Endodermal cell (in vitro differentiated cells): Measurements from ENCODE around the gene MAP3K9. TPM values are rescaled to one million over a fixed set of nuclear protein-coding genes. Genes with fewer than 3 reads are reported as not detected.

ENCODE experiments used
- DNase-seq: peaks from one replicate; pipeline ENCODE4 v3.0.0-alpha.2; 2017
- H3K27ac ChIP-seq: 2 replicates; pipeline ENCODE4 v1.5.1; 2013; ENCODE audit warnings: mild to moderate bottlenecking, low read depth, low read length, moderate library complexity
- H3K27me3 ChIP-seq: 2 replicates; pipeline ENCODE4 v1.6.1; 2013; ENCODE audit warnings: mild to moderate bottlenecking, low read length, moderate library complexity; ENCODE audit not compliant: insufficient read depth, control insufficient read depth, poor library complexity, severe bottlenecking
- H3K36me3 ChIP-seq: 2 replicates; pipeline ENCODE4 v1.7.0; 2013; ENCODE audit warnings: mild to moderate bottlenecking, low read length, moderate library complexity; ENCODE audit not compliant: control insufficient read depth, insufficient read depth
- H3K4me1 ChIP-seq: one replicate; pipeline ENCODE4 v1.7.0; 2013; ENCODE audit warnings: low read length; ENCODE audit not compliant: control insufficient read depth, insufficient read depth
- H3K4me3 ChIP-seq: 2 replicates; pipeline ENCODE4 v1.5.1; 2013; ENCODE audit warnings: mild to moderate bottlenecking, low read length, moderate library complexity
- H3K9ac ChIP-seq: 2 replicates; pipeline ENCODE4 v1.6.1; 2013; ENCODE audit warnings: mild to moderate bottlenecking, low read length, moderate library complexity; ENCODE audit not compliant: poor library complexity, severe bottlenecking; ENCODE audit errors: extremely low read depth
- H3K9me3 ChIP-seq: 2 replicates; pipeline ENCODE4 v1.6.1; 2013; ENCODE audit warnings: mild to moderate bottlenecking, low read length, moderate library complexity; ENCODE audit not compliant: control insufficient read depth
- H3K27ac Mint-ChIP-seq: 2 replicates; pipeline ENCODE4 v1.8.0; 2020; ENCODE audit warnings: mixed read lengths
- H3K27me3 Mint-ChIP-seq: 2 replicates; pipeline ENCODE4 v1.8.0; 2021; ENCODE audit warnings: mild to moderate bottlenecking, mixed read lengths; ENCODE audit not compliant: insufficient read depth
- H3K36me3 Mint-ChIP-seq: 2 replicates; pipeline ENCODE4 v1.8.0; 2020; ENCODE audit warnings: low read depth, mixed read lengths
- H3K4me1 Mint-ChIP-seq: 2 replicates; pipeline ENCODE4 v1.8.0; 2020; ENCODE audit warnings: mixed read lengths
- H3K4me3 Mint-ChIP-seq: 2 replicates; pipeline ENCODE4 v1.8.0; 2020; ENCODE audit warnings: mild to moderate bottlenecking, moderate library complexity, mixed read lengths
- H3K9me3 Mint-ChIP-seq: 2 replicates; pipeline ENCODE4 v1.8.0; 2020; ENCODE audit warnings: mild to moderate bottlenecking, mixed read lengths
- CTCF ChIP-seq: fragments of 200-600 bp; sonication (generic); conservative IDR thresholded peaks from 2 replicates; pipeline ENCODE4 v1.5.0; 2021; ENCODE audit warnings: antibody characterized with exemption, mild to moderate bottlenecking
- WGBS, 2 experiments: methylation state at CpG; one replicate each; pipeline versions ENCODE4 v1.1.5 to v1.1.7; 2013; ENCODE audit warnings: missing lambda C conversion rate in 2 of 2, mixed read lengths in 1 of 2; ENCODE audit not compliant: insufficient coverage in 1 of 2, insufficient read length in 1 of 2; 5-methylcytosine and 5-hydroxymethylcytosine counted together
- total RNA-seq, 2 donors: library from RNA; stranded (reverse); fragmentation: NEBNext Ultra II Directional in 1 of 2; extraction: Animal tissue kit (Norgen Biotek cat#: 25700) in 1 of 2; gene quantifications; 2 replicates in 1 of 2; 3 replicates in 1 of 2; pipeline ENCODE4 v1.2.1, GENCODE V29; 2021

Gene MAP3K9
- total RNA-seq, 2 donors from 2014 or later: 34.1 to 38.5 TPM

- H3K4me1 ChIP-seq: peaks cover 14% of the 10 kb centered on the region
- WGBS, 2 experiments: 98 to 100% methylated on average over 2 of the region's 2 CpGs
- no peak overlapping the region for H3K9ac ChIP-seq
- no peaks in the 10 kb centered on the region for H3K27me3 Mint-ChIP-seq
- H3K27me3 ChIP-seq: no peaks in the 10 kb centered on the region
- H3K27ac ChIP-seq: no peak overlapping the region
- peaks cover 8% of the 10 kb centered on the region for H3K36me3 Mint-ChIP-seq
- no peaks in the 10 kb centered on the region for H3K9me3 Mint-ChIP-seq
- H3K36me3 ChIP-seq: no peaks in the 10 kb centered on the region
- H3K9me3 ChIP-seq: no peaks in the 10 kb centered on the region
- no peak for TF ChIP-seq CTCF
- H3K4me3 Mint-ChIP-seq: no peak overlapping the region
- no peak overlapping the region for H3K4me3 ChIP-seq
- peaks cover 37% of the 10 kb centered on the region for H3K4me1 Mint-ChIP-seq
- H3K27ac Mint-ChIP-seq: no peak overlapping the region
- no peak for DNase-seq
Observed at GRCh38 chr14:70776197-70776596, 33.1 kb downstream of the MAP3K9 start.

GRCh38 chr14:70773182-70773862 is 36.0 kb downstream of the MAP3K9 start:
- Mint-ChIP-seq H3K27ac (no peak overlapping the region), H3K4me1 (peaks cover 31% of the 10 kb centered on the region), H3K36me3 (peaks cover 27% of the 10 kb centered on the region), H3K27me3 (no peaks in the 10 kb centered on the region), H3K9me3 (no peaks in the 10 kb centered on the region), H3K4me3 (no peak overlapping the region)
- H3K4me3 ChIP-seq: peak overlapping the region; percentile 29
- no peak overlapping the region for H3K9ac ChIP-seq
- H3K9me3 ChIP-seq: peaks cover 8% of the 10 kb centered on the region
- peaks cover 14% of the 10 kb centered on the region for H3K4me1 ChIP-seq
- H3K27me3 ChIP-seq: no peaks in the 10 kb centered on the region
- no peak for DNase-seq
- H3K36me3 ChIP-seq: peaks cover 28% of the 10 kb centered on the region
- H3K27ac ChIP-seq: no peak overlapping the region
- WGBS, 2 experiments: 94 to 100% methylated on average over 3 of the region's 3 CpGs
- TF ChIP-seq CTCF: no peak

GRCh38 chr14:70771781-70772212 is 37.5 kb downstream of the MAP3K9 start:
- H3K36me3 ChIP-seq: peaks cover 29% of the 10 kb centered on the region
- no peak overlapping the region for H3K4me3 ChIP-seq
- Mint-ChIP-seq H3K9me3 (no peaks in the 10 kb centered on the region), H3K4me1 (peaks cover 31% of the 10 kb centered on the region), H3K27me3 (no peaks in the 10 kb centered on the region), H3K4me3 (no peak overlapping the region), H3K36me3 (peaks cover 19% of the 10 kb centered on the region), H3K27ac (peak overlapping the region; percentile 65)
- no peak for TF ChIP-seq CTCF
- peak; percentile 66 for DNase-seq
- no peak overlapping the region for H3K27ac ChIP-seq
- peaks cover 14% of the 10 kb centered on the region for H3K4me1 ChIP-seq
- WGBS, 2 experiments: 73 to 74% methylated on average over 7 to 15 of the region's 15 CpGs
- peaks cover 8% of the 10 kb centered on the region for H3K9me3 ChIP-seq
- H3K9ac ChIP-seq: no peak overlapping the region
- no peaks in the 10 kb centered on the region for H3K27me3 ChIP-seq
